ENCODE results near the gene PANK2. TPM values are rescaled to one million over a fixed set of nuclear protein-coding genes. Genes with fewer than 3 reads are reported as not detected.
"Not testable (repeated sequence)": the region's sequence is repeated elsewhere in the genome, so short reads cannot be mapped to it uniquely, and the experiment has no call there.

PANK2 gene
- total RNA-seq, 1 donor from 2014 or later: 41.9 TPM

DNA sequence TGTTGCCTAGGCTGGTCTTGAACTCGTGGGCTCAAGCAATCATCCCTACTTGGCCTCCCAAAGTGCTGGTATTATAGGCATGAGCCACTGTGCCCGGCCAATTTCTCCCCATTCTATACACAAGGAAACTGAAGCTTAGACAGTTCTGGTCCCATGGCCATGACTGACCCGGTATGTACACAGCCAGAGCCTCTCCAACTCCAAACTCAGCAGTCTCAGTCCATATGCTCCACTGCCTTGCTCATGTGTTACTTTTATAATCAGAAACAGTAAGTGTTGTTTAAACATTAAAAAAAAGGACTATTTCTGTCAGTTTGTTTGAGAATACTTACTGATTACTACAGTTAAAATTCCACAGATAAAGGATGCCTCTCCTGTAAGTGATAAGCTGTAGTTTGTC, 75.5 kb downstream of the PANK2 start:
- H3K9me3 Mint-ChIP-seq (ENCODE audit: unreplicated experiment): no peaks in the 10 kb centered on the region
- H3K4me1 Mint-ChIP-seq (ENCODE audit: unreplicated experiment): no peaks in the 10 kb centered on the region
- H3K27ac Mint-ChIP-seq (ENCODE audit: unreplicated experiment): no peak overlapping the region
- TF ChIP-seq, protein P1, sequence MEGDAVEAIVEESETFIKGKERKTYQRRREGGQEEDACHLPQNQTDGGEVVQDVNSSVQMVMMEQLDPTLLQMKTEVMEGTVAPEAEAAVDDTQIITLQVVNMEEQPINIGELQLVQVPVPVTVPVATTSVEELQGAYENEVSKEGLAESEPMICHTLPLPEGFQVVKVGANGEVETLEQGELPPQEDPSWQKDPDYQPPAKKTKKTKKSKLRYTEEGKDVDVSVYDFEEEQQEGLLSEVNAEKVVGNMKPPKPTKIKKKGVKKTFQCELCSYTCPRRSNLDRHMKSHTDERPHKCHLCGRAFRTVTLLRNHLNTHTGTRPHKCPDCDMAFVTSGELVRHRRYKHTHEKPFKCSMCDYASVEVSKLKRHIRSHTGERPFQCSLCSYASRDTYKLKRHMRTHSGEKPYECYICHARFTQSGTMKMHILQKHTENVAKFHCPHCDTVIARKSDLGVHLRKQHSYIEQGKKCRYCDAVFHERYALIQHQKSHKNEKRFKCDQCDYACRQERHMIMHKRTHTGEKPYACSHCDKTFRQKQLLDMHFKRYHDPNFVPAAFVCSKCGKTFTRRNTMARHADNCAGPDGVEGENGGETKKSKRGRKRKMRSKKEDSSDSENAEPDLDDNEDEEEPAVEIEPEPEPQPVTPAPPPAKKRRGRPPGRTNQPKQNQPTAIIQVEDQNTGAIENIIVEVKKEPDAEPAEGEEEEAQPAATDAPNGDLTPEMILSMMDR (IDR thresholded peaks at IDR 0.05): no peak
- H3K4me3 Mint-ChIP-seq (ENCODE audit: unreplicated experiment): no peak overlapping the region
- no peaks in the 10 kb centered on the region for H3K27me3 Mint-ChIP-seq (ENCODE audit: unreplicated experiment)
- H3K36me3 Mint-ChIP-seq (ENCODE audit: unreplicated experiment): peaks cover 10% of the 10 kb centered on the region
- no peak for DNase-seq (ENCODE audit: extremely low spot score, unreplicated experiment)

DNA sequence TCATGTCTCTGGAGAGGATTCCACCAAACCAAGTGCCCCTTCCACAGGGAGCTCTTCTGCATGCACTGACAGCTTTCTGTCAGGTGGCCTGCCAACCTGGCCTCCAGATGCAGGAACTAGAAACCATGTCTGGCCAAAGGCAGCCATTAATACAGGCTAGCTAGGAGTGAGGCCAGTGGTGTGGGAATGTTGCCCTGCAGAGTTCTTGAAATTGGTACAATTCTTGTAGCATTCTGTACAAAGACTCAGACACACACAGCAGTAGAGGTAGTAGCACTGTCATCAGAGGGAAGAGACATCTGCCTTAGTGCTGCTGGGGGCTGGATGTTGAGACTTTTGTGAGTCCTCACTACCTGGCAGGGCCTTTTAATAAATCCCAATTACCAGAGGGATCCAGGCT, 77.4 kb downstream of the PANK2 start:
- Mint-ChIP-seq H3K4me1 (ENCODE audit: unreplicated experiment) (no peaks in the 10 kb centered on the region), H3K27me3 (ENCODE audit: unreplicated experiment) (no peaks in the 10 kb centered on the region), H3K9me3 (ENCODE audit: unreplicated experiment) (peaks cover 5% of the 10 kb centered on the region), H3K36me3 (ENCODE audit: unreplicated experiment) (peaks cover 10% of the 10 kb centered on the region), H3K27ac (ENCODE audit: unreplicated experiment) (no peak overlapping the region), H3K4me3 (ENCODE audit: unreplicated experiment) (no peak overlapping the region)
- no peak for DNase-seq (ENCODE audit: extremely low spot score, unreplicated experiment)
- TF ChIP-seq, protein P1 (IDR thresholded peaks at IDR 0.05): no peak

DNA sequence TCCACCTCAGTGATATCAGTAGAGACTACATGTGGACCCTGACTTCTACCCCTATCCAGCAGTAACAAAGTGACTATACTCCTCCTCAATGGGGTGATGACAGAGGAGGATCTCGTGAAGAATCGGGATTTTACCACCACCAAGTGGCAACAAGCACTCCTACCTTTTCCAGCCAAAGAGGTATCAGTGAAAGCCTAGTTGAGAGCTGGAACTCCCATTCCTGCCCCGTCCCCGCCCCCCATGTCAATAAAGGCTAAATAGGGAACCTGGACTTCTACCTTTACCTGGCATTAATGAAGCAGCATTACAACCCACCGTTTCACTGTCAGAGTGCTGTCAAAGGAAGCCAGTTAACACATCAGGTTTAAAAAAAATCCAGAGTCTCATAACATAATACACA, 80.8 kb downstream of the PANK2 start:
- no peak overlapping the region for H3K27ac Mint-ChIP-seq (ENCODE audit: unreplicated experiment)
- DNase-seq (ENCODE audit: extremely low spot score, unreplicated experiment): no peak
- H3K4me1 Mint-ChIP-seq (ENCODE audit: unreplicated experiment): no peaks in the 10 kb centered on the region
- H3K27me3 Mint-ChIP-seq (ENCODE audit: unreplicated experiment): no peaks in the 10 kb centered on the region
- peaks cover 5% of the 10 kb centered on the region for H3K9me3 Mint-ChIP-seq (ENCODE audit: unreplicated experiment)
- H3K36me3 Mint-ChIP-seq (ENCODE audit: unreplicated experiment): peaks cover 11% of the 10 kb centered on the region
- H3K4me3 Mint-ChIP-seq (ENCODE audit: unreplicated experiment): no peak overlapping the region
- TF ChIP-seq, protein P1 (IDR thresholded peaks at IDR 0.05): no peak

GRCh38 chr20:3971145-3971544, 82.0 kb downstream of the PANK2 start:
- H3K4me3 Mint-ChIP-seq (ENCODE audit: unreplicated experiment): no peak overlapping the region
- no peaks in the 10 kb centered on the region for H3K4me1 Mint-ChIP-seq (ENCODE audit: unreplicated experiment)
- DNase-seq (ENCODE audit: extremely low spot score, unreplicated experiment): no peak
- H3K36me3 Mint-ChIP-seq (ENCODE audit: unreplicated experiment): peaks cover 13% of the 10 kb centered on the region
- TF ChIP-seq, protein P1 (IDR thresholded peaks at IDR 0.05): no peak
- H3K27ac Mint-ChIP-seq (ENCODE audit: unreplicated experiment): no peak overlapping the region
- peaks cover 5% of the 10 kb centered on the region for H3K9me3 Mint-ChIP-seq (ENCODE audit: unreplicated experiment)
- no peaks in the 10 kb centered on the region for H3K27me3 Mint-ChIP-seq (ENCODE audit: unreplicated experiment)

GRCh38 chr20:3972161-3972560, 83.0 kb downstream of the PANK2 start:
- TF ChIP-seq, protein P1 (IDR thresholded peaks at IDR 0.05): no peak
- Mint-ChIP-seq H3K9me3 (ENCODE audit: unreplicated experiment) (peaks cover 5% of the 10 kb centered on the region), H3K27me3 (ENCODE audit: unreplicated experiment) (no peaks in the 10 kb centered on the region), H3K4me1 (ENCODE audit: unreplicated experiment) (no peaks in the 10 kb centered on the region), H3K27ac (ENCODE audit: unreplicated experiment) (no peak overlapping the region), H3K36me3 (ENCODE audit: unreplicated experiment) (peaks cover 10% of the 10 kb centered on the region), H3K4me3 (ENCODE audit: unreplicated experiment) (no peak overlapping the region)
- DNase-seq (ENCODE audit: extremely low spot score, unreplicated experiment): no peak

GRCh38 chr20:3972631-3973030, 83.4 kb downstream of the PANK2 start:
- not testable (repeated sequence) for H3K4me1 Mint-ChIP-seq (ENCODE audit: unreplicated experiment); H3K36me3 Mint-ChIP-seq (ENCODE audit: unreplicated experiment); H3K27me3 Mint-ChIP-seq (ENCODE audit: unreplicated experiment); DNase-seq (ENCODE audit: extremely low spot score, unreplicated experiment); H3K27ac Mint-ChIP-seq (ENCODE audit: unreplicated experiment); H3K9me3 Mint-ChIP-seq (ENCODE audit: unreplicated experiment); H3K4me3 Mint-ChIP-seq (ENCODE audit: unreplicated experiment)
